NOMO-1 treated with dmso at 0.1 percent for 144 hours (cell line): Measurements from ENCODE around the gene C11orf24.

ENCODE experiments used
- DNase-seq: peaks from one replicate; lab custom pipeline; 2025; ENCODE audit not compliant: unreplicated experiment; lab: John Stamatoyannopoulos, UW

The C11orf24 gene

GRCh38 chr11:68271023-68271780 lies 571 bp downstream of the C11orf24 start:
- DNase-seq = peak; percentile 68

DNA sequence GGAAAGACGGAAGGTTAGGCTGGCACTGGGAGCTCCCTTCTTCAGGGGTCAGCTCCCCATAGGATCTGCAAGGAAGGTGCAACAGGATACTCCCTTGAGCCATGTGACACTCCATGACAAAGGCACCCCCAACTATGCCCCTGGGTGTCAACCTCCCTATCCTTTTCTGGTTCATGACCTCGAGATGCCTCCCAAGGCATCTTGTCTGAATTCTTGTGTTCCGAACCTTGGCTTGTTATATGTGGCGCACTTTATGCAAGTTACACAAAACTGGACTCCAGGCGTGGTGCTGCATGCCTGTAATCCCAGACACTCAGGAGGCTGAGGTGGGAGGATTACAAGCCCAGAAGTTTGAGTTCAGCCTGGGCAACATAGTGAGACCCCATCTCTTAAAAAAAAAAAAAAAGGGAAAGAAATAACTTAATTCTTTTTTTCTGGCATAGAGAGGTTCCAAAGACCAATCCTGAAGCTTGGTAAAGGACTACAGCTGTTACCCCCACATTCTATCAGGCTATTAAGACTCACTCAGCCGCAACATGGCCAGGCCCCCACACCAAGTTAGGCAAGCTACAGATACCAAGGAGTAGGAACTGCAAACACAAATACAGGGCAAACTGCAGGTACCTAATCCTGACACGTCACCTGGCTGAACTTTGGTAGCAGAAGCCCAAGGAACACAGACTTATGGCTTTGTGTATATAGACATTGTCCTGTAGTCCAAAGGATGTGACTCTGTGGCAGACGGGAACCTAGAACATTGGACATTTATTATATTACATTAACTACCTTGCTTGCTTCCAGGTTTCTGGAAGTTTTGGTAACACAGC lies 1.4 kb downstream of the C11orf24 start:
- DNase-seq = no peak

DNA sequence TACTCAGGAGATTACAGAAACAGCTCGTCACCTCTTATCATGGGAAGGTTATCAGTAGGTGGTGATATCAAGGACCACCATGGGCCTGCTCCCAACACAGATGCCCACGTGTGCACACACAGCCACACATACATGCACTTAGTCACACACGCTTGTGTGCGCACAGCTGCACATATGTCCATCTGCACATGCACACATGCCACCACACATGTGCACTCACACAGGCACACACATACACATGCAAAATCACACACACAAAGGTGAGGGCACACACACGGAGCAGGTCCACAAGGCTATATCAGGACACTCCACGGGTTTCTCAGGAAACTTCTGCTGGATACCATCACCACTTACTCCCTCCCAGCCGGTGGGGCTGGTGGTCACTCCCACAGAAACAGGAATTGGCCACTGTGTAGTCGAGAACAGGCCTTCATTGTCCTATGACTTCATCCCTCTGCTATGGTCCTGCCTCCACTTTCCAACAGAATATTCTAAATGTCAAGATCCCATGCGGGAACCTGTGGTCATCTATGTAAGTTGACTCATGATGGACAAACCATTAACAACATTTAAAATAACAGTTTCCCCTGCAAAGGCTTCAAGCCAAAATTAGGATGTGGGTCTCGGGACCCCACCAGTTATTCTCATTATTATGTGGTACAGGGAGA lies 2.2 kb downstream of the C11orf24 start:
- DNase-seq = no peak

DNA sequence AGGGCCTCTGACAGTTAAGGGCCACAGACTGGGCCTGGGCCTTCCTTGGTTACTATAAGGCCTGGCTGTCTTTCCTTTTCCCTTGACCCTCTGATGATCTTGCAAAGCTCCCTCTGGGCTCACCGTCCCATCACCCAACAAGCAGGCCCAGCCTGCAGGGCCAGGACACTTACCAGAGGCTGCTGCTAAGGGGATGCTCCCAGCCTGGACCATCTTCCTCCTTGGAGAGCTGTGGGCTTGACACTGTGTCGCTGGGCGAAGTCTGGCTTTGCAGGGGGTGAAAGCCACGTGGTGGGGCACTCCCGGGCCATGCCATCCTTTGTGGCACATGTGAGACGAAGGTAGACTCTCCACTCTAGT lies 3.9 kb downstream of the C11orf24 start:
- DNase-seq = no peak

GRCh38 chr11:68266936-68267880 lies 4.6 kb downstream of the C11orf24 start:
- DNase-seq = no peak

DNA sequence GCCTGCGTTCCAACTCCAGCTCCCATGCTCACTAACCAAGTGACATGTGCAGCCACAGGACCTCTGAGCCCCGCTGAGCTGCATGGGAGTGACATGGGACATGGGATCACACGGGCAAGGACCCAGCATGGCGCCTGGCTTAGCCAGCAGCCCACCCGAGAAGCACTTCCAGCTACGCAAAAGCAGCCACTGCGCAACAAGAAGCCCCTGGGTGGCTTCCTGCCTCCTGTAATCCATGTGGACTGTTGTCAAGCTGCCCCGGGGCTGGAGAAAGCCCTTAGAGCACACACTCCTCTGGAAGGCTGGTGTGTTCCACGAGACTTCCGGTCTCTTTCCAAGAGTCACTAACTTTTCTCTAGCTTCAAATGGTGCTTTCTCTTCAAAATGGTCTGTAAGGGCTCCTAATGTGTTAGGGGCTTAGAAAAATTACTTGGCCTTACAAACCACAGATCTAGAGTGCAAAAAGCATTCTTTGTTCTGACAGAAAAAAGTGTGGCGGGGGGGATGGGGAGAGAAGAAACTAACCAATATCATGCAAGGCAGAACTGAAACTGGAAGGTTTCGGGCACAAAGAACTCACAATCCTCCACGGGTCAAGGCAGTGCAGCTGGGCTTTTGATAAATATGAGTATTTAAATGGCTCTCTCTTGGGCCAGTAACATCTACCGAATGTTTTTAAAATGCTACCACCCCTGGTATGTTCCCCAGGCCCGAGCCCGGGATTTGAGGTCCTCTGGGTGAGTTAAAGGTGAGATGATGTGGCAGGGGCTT lies 5.5 kb downstream of the C11orf24 start:
- peak; percentile 42 for DNase-seq

DNA sequence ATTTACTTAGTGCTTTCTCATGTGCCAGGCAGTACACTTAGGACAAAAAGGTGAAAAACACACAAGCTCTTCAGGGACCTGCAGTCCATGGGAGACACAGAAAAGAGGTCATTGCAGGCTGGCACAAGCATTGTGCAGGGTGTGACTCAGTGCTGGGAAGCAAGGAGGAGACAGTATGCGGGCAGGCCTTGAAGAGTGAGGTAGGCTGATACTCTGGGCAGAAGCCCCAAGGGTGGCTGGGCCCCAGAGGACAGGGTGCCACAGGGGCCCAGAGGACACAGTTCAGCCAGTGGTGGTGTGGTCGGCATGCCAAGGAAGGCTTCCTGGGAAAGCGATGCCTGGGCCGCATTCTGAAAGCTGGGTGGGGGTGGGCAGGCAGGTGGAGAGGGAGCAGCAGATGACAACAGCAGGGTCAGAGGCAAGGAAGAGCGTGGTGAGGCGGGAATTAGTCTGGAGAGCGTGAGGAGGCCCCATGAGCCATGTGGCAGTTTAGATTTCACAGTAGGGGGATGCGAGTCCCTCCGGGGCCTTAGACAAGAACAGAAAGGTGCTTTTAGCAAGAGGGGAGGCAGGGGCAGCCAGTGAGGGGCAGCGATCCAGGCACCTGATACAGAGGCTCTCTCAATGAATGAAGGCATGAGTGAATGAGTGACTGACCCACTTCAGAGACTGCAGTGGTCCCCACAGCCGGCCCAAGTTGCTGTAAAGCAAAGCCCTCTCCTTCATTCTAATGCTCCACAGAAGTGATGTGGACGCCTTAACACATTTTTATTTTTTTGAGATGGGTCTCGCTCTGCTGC lies 6.8 kb downstream of the C11orf24 start:
- no peak for DNase-seq

DNA sequence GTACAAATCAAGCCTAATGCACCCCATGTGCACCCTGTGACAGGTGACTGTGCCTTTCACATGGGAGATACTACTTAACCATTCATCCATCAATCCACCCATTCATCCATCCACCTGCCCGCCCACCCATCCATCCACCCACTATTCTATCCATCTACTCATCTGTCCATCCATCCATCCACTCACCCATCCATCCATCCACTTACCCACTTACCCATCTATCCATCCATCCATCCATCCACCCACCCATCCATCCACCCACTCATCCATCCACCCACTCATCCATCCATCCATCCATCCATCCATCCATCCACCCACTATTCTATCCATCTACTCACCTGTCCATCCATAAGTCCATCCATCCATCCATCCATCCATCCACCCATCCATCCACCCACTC lies 7.5 kb downstream of the C11orf24 start:
- DNase-seq = no peak

DNA sequence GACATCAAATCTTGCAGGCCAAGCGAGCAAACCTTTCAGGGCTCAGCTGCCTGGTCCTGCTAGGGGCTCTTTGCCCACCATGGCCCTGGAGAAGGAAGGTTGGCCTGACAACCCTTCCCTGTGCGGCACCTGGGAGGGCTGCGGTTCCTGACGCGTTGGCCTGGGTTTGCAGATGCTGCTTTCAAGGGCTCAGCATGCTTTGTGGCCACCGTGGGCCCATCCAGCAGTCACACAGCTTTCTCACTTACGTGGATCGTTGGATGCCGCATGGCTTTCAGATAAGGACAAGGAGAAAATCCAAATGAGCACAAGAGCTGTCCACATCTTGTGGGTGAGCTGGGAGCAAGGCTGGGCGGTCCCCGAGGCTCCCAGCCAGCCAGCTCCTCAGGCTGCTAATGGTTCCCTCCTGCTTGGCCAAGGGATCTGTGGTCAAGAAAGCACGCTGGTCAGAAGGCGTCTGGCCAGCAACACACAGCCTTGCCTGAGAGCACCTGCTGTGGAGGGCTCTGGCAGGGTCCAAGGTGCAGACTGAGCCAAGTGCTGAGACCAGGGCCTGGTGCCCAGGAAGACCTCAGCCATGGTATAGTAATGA lies 8.2 kb downstream of the C11orf24 start:
- no peak for DNase-seq

DNA sequence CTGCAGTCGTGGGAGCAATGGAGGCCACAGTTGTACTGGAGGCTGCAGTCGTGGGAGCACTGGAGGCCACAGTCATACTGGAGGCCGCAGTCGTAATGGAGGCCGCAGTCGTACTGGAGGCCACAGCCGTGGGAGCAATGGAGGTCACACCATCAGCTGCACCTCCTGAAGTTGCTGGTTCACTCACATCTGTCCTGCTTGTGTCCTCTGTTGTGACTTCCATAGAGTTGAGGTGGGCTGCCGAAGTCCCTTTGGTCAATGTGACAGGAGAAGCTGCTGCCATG lies 9.3 kb downstream of the C11orf24 start:
- no peak for DNase-seq

- no peak for DNase-seq
These were observed 9.8 kb downstream of the C11orf24 start for GRCh38 chr11:68261749-68262543.

GRCh38 chr11:68261006-68261405 lies 10.8 kb downstream of the C11orf24 start:
- DNase-seq = no peak

DNA sequence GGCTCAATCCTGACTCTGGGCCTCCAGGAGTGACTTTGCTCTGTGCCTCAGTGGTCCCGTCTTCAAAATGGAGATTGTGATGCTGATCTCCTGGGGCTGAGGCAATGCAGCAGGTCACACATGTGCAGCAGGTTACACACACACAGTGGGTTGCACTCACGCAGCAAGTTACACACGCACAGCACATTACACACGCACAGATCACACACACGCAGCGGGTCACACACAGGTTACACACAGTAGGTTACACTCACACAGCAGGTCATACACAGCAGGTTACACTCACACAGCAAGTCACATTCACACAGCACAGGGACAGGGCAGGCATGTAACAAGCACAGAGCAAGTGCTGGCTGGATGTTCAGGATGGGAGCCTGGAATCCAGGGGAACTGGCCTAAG lies 11.3 kb downstream of the C11orf24 start:
- DNase-seq = no peak

DNA sequence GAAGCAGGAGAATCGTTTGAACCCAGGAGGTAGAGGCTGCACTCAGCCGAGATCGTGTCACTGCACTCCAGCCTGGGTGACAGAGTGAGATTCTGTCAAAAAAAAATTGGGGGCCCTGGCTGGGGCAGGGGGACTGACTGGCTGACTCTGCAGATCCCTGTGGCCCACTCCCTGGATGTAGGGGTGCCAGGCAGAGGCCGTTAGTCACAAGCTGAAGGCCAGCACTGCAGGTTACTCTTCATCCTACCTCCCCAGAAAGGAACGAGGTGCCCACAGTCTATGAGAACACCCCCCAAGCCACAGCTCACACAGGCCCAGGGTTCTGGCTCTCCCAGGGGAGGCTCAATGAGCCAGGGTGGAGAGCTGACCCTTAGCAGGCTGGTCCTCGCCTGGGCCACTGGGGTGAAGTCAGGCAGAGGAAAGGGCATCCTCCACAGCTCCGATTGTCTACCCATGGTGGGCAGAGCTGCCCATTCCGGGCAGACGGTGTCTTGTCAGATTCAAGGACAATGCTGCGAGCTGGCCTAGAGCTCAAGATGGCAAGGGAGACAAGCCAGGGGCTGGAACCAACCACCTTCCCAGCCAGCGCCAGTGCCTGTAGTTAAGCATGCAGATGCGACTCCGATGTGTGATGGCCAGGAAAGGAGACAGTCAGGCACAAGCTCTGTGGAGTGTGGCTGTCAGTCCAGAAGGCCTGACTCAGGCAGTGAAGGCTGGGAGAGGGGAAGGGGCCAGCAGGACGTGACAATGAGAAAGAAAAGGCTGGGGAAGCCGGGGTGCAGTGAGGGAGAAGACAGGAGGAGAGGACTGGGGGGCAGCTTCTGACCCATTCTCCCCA lies 12.4 kb downstream of the C11orf24 start:
- no peak for DNase-seq

DNA sequence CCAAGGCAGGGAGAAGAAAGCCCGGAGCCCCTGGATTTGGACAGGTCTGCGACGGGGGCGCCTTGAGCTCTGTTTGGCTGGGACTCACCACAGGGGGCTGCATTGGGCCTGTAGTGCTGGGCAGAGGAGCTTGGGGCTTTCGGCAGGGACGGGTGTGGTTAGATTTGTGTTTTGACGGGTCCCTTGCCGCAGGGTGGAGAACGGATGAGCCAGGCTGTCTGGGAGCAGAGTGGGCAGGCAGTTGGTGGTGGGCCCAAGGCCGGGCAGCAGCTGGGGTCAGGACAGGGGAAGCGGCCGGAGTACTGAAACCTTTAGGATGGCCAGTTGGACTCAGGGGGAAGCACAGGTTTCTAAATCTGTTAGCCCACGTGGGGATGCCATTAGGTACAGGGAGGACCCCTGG lies 13.4 kb downstream of the C11orf24 start:
- no peak for DNase-seq

DNA sequence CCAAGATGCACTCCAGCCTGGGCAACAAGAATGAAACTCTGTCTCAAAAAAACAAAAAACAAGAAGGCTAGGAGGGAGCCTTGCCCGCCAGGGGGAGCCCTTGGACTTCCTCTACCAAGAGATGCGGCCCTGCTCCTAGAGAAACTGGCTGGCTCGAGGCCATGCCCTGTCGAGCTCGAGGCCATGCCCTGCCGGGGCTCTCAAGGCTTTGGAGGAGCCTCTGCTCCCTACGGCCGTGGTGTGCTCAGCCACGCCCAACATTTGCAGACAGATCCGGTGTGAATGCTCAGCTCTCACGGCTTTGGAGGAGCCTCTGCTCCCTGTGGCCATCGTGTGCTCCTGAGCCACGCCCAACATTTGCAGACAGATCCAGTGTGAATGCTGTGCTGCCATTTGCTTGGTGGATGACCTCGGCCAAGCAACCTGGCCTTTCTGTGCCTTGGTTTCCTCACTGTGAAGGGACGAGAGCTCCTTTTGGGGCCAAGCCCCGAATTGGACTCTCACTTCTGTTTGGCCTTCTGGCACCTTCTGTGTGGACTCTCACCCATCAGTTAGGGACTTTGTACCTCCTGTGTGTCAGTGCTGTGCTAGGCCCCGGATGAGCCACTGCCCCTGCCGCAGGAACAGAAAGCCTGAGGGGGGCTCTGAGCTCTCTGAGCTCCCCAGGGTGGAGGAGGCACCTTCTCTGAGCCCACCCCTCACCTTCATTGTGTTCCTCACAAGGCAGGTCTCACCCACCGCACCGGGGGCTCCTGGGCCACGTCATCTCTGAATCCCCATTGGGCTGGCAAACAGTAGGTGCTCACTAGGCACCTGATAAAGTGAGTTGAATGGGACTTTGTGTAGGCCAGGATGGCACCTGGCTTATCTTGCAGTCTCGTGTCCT lies 14.1 kb downstream of the C11orf24 start:
- peak; percentile 55 for DNase-seq
